AG04450 (cell line): ENCODE data around the gene NKX6-2. TPM values are rescaled to one million over a fixed set of nuclear protein-coding genes. Genes with fewer than 3 reads are reported as not detected.

Experiments
- CTCF ChIA-PET: fragments of 300-600, 350-600 bp; formaldehyde crosslinking; extraction: SDS; loops from one replicate; lab custom pipeline; 2022; ENCODE audit warnings: antibody characterized with exemption, inconsistent platforms; lab: Charles Lee
- POLR2A ChIA-PET: fragments of 350-600 bp; formaldehyde crosslinking; extraction: SDS; loops from one replicate; lab custom pipeline; 2021; ENCODE audit warnings: antibody characterized with exemption, inconsistent platforms; lab: Yijun Ruan, JAX
- DNase-seq: peaks from one replicate; pipeline ENCODE4 v3.0.0-alpha.2; 2011; ENCODE audit warnings: low read depth, low spot score
- H3K27ac ChIP-seq: one replicate; pipeline ENCODE4 v1.5.1; 2012; ENCODE audit warnings: low read depth, low read length, control low read depth
- H3K27me3 ChIP-seq: one replicate; pipeline ENCODE4 v1.6.0; 2012; ENCODE audit warnings: low read length; ENCODE audit not compliant: control insufficient read depth, insufficient read depth
- H3K4me3 ChIP-seq: 2 replicates; pipeline ENCODE4 v1.5.1; 2011; ENCODE audit warnings: mild to moderate bottlenecking, low read depth, low read length, control low read depth
- H3K9me3 ChIP-seq: 2 replicates; pipeline ENCODE4 v1.5.1; 2012; ENCODE audit warnings: low read length; ENCODE audit not compliant: control insufficient read depth, insufficient read depth
- CTCF ChIP-seq: IDR thresholded peaks from 2 replicates; pipeline ENCODE4 v1.5.1; 2011; ENCODE audit warnings: low read depth, low read length, control low read depth, inconsistent platforms
- polyA plus RNA-seq: library from polyadenylated mRNA; depleted of rRNA; stranded (reverse); fragments of >200 nt; gene quantifications from 2 replicates; pipeline ENCODE4 v1.2.3, GENCODE V29; 2011

Gene NKX6-2
- polyA plus RNA-seq, 1 experiment: not detected

GRCh38 chr10:132748135-132748534 lies 37.8 kb downstream of the NKX6-2 start:
- POLR2A ChIA-PET: no interaction called here
- Histone ChIP-seq H3K4me3 (no peak overlapping the region), H3K27ac (no peak overlapping the region), H3K27me3 (no peaks in the 10 kb centered on the region), H3K9me3 (peaks cover 3% of the 10 kb centered on the region; the same call in 1 of the 2 replicates)
- DNase-seq: no peak
- TF ChIP-seq CTCF: no peak
- CTCF ChIA-PET: no interaction called here

GRCh38 chr10:132746801-132747625 lies 38.9 kb downstream of the NKX6-2 start:
- H3K27me3 ChIP-seq: no peaks in the 10 kb centered on the region
- H3K27ac ChIP-seq: no peak overlapping the region
- DNase-seq: no peak
- TF ChIP-seq CTCF: no peak
- POLR2A ChIA-PET: no interaction called here
- no peak overlapping the region for H3K4me3 ChIP-seq
- CTCF ChIA-PET: no interaction called here
- no peaks in the 10 kb centered on the region; the same call in 1 of the 2 replicates for H3K9me3 ChIP-seq

GRCh38 chr10:132746386-132746785 lies 39.6 kb downstream of the NKX6-2 start:
- no peak for DNase-seq
- H3K27me3 ChIP-seq: no peaks in the 10 kb centered on the region
- ChIA-PET POLR2A (no interaction called here), CTCF (no interaction called here)
- H3K9me3 ChIP-seq: no peaks in the 10 kb centered on the region; the same call in 1 of the 2 replicates
- H3K27ac ChIP-seq: no peak overlapping the region
- TF ChIP-seq CTCF: no peak
- no peak overlapping the region for H3K4me3 ChIP-seq

- H3K27me3 ChIP-seq: no peaks in the 10 kb centered on the region
- no peak overlapping the region for H3K4me3 ChIP-seq
- ChIA-PET CTCF (no interaction called here), POLR2A (no interaction called here)
- DNase-seq: no peak
- H3K9me3 ChIP-seq: no peaks in the 10 kb centered on the region; the same call in 1 of the 2 replicates
- no peak for TF ChIP-seq CTCF
- no peak overlapping the region for H3K27ac ChIP-seq
Measured at GRCh38 chr10:132745971-132746370, 40.0 kb downstream of the NKX6-2 start.

- ChIA-PET POLR2A (no interaction called here), CTCF (no interaction called here)
- H3K27me3 ChIP-seq: no peaks in the 10 kb centered on the region
- no peaks in the 10 kb centered on the region; the same call in 1 of the 2 replicates for H3K9me3 ChIP-seq
- no peak overlapping the region for H3K4me3 ChIP-seq
- no peak overlapping the region for H3K27ac ChIP-seq
- no peak for DNase-seq
- no peak for TF ChIP-seq CTCF
Measured at GRCh38 chr10:132745511-132745910, 40.4 kb downstream of the NKX6-2 start.
